Ammon's horn (tissue), 1 donor: ENCODE measurements around the gene EPHA4.

Source experiments
- DNase-seq: peaks from one replicate; pipeline ENCODE4 v3.0.0-alpha.2; 2016; ENCODE audit warnings: low spot score

Gene EPHA4

DNA sequence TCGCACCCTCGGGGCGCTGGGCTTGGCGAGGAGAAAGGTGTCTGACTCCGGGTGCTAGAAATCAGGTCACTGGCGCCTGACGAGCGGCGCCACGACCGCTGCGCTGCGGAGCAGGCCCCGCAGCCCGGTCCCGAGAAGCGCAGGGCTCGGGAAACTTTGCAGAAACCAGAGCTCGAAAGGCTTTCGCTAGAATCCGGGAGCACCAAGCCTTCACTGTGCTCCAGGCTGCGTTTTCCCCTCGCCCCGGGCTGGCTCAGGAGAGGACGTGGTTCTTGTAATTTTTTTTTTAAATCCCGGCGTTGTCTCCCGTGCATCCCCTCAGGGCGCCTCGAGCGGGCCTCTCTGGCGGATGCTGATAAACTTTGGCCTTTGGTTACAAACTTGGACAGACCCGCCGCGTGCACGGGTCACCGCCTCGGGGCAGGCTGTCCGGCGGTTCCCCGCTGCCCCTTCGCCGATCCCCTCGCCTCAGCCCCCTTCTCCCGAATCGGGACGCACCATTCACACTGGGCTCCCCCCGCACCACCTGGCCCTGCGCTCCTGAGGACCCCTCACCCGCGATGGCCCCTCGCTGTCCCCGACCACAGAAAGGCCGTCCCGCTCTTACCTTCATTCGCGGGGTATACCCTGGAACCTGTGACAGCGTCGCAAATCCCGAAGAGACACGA is 419 bp downstream of the EPHA4 start:
- no peak for DNase-seq

DNA sequence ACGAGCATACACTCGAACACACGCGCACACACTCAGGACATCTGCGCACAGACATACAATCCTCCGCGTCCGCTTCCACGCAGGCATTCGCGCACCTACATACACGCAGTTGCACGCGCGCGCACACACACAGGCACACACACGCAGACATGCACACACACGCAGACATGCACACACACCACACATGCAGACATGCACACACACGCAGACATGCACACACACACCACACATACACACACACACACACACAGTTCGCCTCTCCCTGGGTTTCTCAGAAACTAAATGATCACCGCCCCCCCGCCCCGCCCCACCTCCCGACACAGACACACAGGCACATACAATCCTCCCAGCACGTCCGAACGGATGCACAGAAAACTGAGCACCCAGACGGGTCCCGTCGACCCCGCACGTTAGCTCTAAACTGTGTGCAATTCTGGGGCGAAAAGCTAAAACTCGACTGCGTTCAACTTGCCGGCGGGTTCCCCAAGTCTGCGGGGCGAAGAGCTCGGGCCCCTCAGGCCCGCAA is 1.0 kb downstream of the EPHA4 start:
- peak; percentile 43 for DNase-seq

DNA sequence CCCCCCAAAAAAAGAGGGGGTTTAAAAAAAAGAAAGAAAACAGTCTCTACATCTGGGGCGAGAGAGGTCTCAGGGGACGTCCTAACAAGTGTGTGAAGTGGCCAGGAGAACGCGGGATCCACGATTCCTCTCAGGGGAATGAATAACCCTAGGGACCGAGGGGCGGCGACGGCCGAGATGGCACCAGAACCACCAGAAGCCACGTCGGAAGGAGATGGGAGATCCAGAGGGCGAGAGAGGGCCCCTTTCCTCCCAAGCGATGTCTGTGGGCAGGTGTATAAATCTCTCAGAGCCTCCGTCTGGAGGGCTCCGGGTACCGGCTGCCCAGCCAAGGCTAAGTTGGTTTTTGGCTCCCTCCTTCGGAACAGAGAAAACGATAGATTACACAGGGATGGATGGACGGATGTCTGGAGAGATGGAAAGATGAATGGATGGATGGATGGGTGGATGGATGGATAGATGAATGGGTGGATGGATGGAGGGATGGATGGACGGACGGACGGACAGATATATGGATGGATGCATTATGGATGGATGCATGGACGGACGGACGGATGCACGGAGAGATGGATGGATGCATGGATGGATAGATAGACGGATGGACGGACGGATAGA is 1.7 kb downstream of the EPHA4 start:
- peak; percentile 37 for DNase-seq

DNA sequence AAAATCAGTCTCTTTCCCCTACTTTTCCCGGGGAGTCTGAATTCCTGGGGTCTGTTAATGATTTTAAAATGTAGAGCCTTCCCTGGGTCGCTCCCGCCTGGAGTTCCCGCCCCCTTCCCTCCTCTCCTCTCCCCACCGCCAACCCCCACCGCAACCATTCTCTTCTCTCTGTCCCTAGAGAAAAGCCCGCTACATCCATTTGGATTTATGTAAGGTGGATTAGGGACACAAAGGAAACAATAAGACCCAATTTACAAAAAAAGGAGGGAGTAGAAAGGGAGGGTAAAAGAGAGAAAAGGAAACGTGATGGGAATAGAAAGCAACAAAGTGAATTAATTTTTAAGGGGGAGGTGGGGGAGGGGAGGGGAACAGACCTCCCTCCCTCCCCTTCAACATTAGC is 2.2 kb downstream of the EPHA4 start:
- DNase-seq = no peak

DNA sequence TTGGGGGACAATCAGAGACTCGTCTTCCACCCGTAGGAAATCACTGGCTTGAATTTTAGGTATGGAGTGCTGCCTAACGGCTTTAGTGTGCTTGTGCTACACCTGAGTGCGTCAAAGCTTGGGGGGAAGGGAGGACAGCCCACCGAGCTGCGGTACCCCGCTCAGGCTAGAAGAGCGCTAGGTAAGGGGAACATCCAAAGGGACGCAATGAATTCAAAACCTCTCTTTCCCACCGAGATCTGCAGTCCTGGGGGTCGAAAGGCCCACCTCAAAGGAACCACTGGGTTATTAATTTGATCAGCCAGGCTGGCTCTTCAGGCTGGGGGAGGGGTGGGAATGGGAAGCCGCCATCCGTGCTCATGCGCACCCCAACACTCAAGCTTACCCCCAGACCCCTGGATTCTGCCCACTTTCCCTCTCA is 2.7 kb downstream of the EPHA4 start:
- DNase-seq = no peak

DNA sequence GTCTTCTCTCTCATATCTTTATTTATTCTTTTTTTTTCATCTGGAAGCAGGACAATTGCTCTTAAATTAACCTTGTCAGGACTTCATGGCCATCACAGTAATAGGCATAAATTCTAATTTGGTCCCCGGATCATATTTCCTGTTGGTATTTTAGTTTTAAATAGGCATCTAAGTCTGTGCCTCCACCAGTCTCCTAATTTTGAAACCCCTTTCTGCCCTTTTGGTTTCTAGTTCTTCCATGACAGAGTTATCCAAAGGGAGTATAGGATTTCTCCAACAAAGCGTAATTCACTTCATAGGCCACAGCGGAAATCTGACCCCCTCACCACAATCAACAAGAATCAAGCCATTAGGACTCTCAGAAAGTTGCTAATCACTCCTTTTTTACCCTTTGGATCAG is 3.8 kb downstream of the EPHA4 start:
- no peak for DNase-seq

DNA sequence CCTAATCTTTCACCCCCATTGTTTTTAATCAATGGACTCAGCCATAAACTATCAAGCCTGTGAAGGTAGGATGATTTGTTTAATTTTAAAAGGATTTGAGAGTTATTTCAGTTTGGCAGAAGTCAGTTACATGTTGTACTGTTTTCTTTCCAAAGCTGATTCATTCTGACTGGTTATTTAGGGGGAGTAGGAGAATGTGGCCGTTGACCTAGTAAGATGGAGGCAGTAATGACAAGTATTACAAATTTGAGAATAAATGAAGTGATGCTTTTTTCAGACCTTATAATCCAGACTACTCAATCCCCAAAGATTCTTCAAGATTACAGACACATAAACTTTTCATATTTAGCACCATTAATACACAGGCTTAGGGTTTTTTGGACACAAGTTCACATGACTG is 4.3 kb downstream of the EPHA4 start:
- no peak for DNase-seq

DNA sequence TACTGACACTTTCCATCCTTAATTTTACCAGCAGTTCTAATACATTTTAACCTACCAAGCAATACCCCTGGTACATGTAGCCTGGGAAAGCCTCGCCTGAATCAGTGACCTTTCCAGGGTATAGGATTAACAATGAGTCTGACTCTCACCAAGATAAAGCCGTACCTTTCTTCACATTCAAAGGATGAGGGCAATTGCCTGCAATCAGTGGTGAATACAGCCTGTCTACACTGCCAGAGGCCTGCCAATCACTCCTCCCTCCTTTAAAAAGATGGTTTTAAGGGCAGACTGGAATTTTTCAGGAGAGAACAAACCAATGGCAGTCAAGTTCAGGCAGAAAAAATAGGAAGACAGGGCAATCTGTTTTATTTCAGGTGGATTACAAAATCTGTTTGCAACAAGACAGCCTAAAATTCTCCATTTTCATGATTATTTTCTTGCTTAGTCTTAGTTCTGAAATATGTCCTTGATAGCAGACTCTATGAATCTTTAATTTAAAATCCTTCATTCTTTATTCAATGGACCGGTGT is 4.8 kb downstream of the EPHA4 start:
- DNase-seq = no peak

DNA sequence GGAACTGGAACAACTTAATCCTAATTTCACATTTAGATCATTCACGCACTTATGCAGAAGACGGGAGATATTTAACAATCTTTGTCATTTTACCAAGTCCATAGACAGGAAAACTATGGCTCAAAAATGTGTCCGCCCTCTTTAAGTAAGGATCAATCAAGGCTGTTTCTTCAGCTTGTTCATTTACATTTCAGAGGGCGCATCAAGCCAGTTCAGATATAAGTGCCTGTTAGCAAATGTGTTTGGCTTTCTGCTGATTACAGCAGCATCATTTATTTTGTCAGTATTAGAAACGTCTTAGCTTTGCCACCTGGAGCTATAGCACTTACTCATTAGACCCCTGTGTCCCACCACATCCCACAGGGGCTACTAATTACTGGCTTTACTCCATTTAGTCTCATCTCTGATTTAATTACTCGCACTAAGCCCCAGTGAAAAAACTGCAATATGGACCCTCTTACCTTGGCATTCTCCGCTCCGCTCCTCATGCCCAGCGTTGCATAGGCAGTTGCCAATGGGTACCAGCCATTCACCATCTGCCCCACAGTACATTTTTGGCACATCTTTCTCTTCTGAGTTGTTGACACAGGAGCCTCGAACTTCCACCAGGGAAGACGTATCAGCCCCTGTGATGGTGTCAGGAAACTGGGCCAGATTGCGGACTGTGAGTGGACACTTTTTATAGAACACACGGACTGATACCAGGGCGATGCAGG is 8.7 kb downstream of the EPHA4 start:
- no peak for DNase-seq

DNA sequence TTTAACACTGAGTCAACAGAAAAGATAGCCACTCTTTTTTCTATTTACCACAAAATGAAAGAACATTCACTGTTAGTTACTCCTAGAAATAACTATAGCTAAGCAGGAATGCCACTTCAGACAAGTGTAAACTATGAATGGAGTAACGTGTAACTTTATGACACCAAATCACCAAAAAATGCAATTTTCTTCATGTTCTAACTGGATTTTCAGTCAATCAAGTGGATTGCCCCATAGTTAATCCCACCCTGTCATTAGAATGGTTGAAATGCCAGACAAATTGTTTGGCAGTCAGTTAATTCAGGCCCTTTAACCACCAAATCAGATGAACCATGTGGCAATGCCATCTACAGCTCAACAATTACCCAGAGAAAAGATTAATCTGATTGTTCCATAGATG is 9.9 kb downstream of the EPHA4 start:
- no peak for DNase-seq

DNA sequence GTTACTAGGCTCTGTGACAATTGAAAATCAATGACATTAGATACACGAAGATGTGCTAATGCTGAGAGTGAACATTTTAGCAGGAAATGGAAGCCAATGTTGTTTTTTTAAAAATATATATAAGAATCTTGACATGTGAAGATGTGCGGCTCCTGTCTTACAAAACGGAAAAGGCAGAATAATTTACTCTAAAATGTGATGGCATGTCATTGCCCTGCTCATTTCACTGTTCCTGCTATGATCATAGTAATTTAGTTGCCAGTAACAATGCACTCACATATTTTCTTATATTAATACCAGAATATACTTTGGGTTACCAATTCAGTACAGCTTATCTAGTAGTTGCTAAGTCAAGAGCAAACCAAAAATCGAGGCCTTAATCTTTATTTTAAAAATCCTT is 10.3 kb downstream of the EPHA4 start:
- no peak for DNase-seq

DNA sequence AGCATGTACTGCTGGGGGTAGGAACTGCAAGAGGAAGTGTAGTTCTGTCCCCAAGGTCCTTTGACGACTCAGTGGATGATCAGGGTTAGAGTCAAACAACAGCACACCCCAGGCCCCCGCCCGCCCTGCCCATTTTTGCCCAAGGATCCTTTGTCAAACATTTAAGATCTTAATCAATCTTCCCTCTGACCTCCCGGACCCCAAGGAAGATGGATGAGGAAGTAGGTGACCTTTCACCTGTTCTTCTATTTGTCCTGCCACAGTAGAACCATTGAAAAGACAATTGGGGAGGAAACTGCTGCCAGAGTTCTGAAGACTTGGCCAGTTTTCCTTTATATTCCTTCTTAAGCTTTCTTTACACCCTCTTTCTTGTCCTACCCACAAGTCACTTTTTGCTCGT is 12.1 kb downstream of the EPHA4 start:
- no peak for DNase-seq

DNA sequence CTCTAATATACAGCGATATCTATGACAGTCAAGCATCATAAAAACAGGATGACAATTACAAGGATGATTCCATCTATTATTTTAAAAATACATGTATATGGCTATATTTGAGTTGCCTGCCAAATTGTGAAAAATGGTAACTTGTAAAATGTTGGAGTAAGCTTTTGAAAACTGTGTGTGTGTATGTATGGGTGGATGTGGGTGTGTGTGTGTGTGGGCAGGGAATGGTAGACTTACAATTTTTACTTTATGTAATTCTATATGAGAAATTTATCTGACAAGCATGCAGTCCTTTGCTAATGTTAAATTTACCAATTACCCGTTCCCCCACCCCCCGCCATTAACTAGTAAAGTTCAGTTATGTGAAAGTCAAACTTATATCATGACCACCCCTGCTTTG is 14.0 kb downstream of the EPHA4 start:
- no peak for DNase-seq

DNA sequence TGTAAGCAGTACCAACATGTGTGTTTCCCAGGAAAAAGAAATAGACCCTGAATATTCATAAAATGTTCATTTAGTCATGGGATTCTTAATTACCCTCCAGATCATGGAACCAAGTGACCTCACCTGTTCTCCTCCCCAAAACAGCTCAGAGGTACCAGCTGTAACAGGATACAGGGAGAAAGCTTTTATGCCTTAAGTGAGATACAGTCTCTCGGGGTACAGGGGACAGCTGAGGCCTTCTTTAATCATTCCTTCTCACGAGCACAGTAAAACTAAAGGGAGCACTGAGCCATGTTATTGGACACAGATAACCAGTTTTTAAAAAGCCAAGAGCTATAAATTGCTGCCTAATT is 16.6 kb downstream of the EPHA4 start:
- no peak for DNase-seq

DNA sequence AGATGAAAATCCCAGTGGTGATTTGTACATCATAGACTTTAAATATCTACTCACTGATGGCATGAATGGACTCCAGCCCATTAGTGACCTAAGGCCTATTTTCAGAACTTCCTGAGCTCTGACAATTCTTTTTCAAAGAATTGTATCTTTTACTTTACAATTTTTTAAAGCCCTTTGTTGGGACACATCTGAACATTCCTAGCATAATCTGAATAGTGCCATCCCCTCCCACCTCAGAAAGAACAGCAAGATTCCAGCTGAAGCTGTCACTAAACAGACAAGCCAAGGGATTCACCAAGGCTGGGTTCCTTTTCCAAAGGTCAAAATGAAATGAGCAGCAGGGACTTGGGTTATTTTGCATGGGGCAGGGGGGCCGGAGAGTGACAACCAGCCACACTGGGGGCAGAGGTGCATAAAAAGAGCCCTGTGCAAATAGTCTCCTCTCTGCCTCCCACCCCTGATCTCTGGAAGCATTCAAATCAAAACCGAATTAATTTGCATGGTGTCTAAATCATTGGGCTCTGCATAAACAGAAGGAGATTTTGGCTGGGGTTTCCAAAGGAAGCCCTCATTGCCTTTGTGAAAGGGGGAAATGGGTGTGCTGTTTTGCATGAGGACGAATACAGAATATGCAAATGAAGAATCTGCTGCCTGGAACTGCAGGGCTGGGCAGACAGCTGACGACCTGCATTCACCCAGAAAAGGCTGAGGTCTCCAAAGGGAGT is 17.2 kb downstream of the EPHA4 start:
- DNase-seq = no peak

DNA sequence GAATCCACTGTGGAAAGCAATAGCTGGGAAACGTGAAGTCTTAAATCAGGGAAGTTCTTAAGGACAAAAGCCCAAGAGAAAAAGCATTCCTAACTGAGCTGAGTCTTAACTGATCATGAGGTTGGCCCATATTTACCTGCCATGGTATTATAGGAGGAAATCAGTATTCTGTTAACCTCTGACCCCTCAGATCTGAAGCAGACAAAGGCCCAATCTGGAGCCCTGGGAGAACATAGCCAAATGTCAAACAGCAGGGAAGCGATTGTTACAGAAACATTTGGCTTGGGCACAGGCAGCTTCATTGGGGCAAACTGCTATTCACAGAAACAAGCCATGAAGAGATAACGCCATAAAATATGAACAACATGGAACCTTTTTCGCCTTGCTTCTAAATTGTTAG is 18.8 kb downstream of the EPHA4 start:
- DNase-seq = no peak

DNA sequence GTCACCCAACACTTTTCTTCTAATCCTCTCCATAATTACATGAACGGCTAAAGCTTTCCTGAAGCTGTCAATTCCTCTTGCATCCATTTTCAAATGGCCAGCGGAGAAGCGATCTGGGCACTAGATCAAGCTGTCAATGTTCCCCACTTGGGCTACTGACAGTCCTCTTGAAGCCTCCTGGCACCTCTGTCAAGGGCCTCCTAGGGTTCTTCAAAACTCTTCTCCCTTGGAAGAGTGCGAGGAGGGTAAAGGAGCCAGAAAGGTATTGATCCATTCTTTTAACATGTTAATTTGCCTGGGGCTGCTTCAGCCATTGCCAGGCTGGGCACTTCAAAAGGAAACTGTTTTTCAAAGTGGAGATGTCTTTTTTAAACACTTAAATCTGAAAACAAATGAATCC is 19.8 kb downstream of the EPHA4 start:
- DNase-seq = no peak

DNA sequence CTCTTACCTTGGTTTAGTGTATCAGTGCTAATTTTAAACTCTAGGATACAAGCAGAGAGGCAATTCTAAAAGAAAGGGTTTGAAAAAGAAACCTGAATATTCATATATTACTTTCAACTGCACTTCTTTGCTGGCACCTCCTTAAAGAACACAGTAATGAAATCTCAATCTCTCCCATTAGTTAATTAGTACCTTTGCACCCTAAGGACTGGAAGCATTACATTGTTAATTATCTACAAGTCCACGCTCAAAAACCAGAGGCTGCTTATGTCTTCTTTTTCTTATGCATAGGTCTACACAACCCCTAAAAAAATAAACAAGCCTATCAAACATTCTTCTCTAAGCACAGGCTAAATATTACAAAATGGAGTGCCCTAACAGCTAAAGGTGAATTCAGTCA is 20.2 kb downstream of the EPHA4 start:
- DNase-seq = no peak

DNA sequence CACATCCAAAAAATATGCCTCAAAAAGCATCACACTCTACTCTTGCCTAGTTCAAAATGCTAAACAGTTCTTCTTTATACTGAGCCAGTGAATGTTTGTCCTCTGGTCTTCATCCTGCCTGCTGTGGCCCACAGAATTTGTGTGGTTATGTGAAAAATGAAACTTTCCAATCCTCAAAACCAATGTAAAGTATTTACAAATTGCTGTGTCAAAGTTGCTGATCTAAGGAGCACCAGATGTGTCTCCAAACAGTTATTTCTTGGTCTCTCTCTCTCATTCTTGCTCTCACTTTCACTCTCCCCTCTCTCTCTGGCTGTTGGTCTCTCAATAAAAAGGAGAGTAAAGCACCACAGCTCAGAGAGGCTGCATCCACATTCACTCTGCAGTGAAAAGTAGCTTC is 23.0 kb downstream of the EPHA4 start:
- no peak for DNase-seq

DNA sequence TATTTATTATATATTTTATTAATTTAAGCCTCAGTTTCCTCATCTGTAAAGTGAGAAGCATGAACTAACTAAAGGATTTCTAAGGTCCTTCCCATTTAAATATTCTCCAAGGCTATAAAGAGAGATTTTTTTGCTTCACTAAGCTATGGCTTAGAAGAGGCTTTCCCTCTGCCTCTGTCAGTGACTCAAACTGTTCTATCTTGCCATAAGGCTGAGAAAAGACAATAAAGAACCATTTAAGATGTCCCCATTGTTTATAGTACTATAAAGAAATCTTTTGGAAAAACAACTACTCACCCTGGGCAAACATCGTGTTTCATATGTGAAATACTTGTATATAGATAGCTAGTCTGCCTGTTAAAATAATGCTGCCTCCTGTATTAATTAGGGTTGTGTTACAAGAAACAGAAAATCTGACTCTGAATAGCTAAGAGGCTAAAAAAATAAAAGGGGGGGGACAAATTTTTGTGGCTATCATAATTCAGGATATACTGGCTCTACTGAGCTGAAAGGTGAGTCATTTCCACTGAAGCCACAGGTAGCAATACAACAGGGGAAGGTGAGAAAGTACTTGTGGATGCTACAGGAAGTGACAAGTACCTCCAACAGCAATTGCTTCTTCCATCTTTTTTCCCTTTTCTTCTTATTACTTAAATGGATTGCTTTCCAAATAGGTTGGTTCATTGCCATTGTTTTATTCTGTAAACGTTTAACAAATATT is 25.4 kb downstream of the EPHA4 start:
- DNase-seq = no peak

DNA sequence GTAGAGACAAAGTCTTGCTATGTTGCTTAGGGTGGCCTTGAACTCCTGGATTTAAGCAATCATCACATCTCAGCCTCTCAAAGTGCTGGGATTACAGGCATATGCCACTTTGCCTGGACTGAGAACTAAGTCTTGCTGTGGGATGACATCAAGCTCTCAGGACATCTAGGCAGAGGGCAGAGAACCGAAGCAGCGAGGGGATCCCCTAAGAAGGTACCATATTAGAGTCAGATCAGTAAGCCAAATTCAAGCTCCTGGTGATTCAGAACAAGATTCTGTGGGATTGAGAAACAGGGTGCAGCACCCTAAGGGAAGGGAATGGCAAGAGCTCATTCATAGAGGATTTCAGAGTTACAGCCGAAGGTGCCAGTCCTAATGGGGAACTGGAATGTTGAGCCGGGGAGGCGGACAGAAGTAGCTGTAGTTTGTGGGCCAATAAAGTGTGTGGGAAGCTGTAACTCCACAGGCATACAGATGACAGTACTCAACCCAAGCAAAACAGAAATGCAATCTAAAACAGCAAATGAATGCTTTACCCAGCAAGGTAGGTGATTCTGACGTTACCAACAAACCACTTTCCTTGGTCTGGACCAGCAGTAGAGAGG is 30.9 kb downstream of the EPHA4 start:
- no peak for DNase-seq
